HG03575 (cell line): Measurements from ENCODE around the gene BACH2.
"Not testable (repeated sequence)": the region's sequence is repeated elsewhere in the genome, so short reads cannot be mapped to it uniquely, and the experiment has no call there.

ENCODE experiments used
- ATAC-seq: cut with Tn5 transposase; IDR thresholded peaks from one replicate; pipeline ENCODE4 v1.9.1; 2021; ENCODE audit not compliant: unreplicated experiment, insufficient number of reproducible peaks, low FRiP score; ENCODE audit errors: extremely low read depth

Gene BACH2

GRCh38 chr6:90036963-90037362, 259.7 kb downstream of the BACH2 start:
- ATAC-seq: no peak

- ATAC-seq: no peak
These were observed 261.5 kb downstream of the BACH2 start for GRCh38 chr6:90035047-90035723.

GRCh38 chr6:90033746-90034271, 262.8 kb downstream of the BACH2 start:
- ATAC-seq: no peak

GRCh38 chr6:90032489-90033212, 264.0 kb downstream of the BACH2 start:
- ATAC-seq: not testable (repeated sequence)

- no peak for ATAC-seq
These were observed 267.5 kb downstream of the BACH2 start for GRCh38 chr6:90028995-90029635.

GRCh38 chr6:90028066-90028778, 268.4 kb downstream of the BACH2 start:
- no peak for ATAC-seq

- no peak for ATAC-seq
These were observed 270.4 kb downstream of the BACH2 start for GRCh38 chr6:90026216-90026615.

- ATAC-seq: no peak
These were observed 271.1 kb downstream of the BACH2 start for GRCh38 chr6:90025523-90026061.

GRCh38 chr6:90024633-90025032, 272.0 kb downstream of the BACH2 start:
- ATAC-seq: no peak

GRCh38 chr6:90021711-90022110, 274.9 kb downstream of the BACH2 start:
- no peak for ATAC-seq

GRCh38 chr6:90020746-90021145, 275.9 kb downstream of the BACH2 start:
- no peak for ATAC-seq

- no peak for ATAC-seq
These were observed 277.4 kb downstream of the BACH2 start for GRCh38 chr6:90019216-90019615.

GRCh38 chr6:90015883-90016282, 280.8 kb downstream of the BACH2 start:
- no peak for ATAC-seq

GRCh38 chr6:90008908-90009501, 287.6 kb downstream of the BACH2 start:
- ATAC-seq: no peak

GRCh38 chr6:90008189-90008907, 288.3 kb downstream of the BACH2 start:
- no peak for ATAC-seq

GRCh38 chr6:90005048-90005827, 291.4 kb downstream of the BACH2 start:
- ATAC-seq: no peak

- no peak for ATAC-seq
These were observed 292.1 kb downstream of the BACH2 start for GRCh38 chr6:90004511-90004910.
